Uterus (tissue), 4 donors: Measurements from ENCODE around the gene NME1. TPM values are rescaled to one million over a fixed set of nuclear protein-coding genes. Genes with fewer than 3 reads are reported as not detected.

Experiments
- DNase-seq, 2 donors: peaks; one replicate each; pipeline ENCODE4 v3.0.0-alpha.2; 2019 to 2020
- H3K27ac ChIP-seq, 2 donors: fragments of 200-600 bp; sonication (generic); 1 replicate in 1 of 2; 2 replicates in 1 of 2; pipeline ENCODE4 v1.5.1; 2016 to 2018
- H3K27me3 ChIP-seq, 2 donors: fragments of 200-600 bp; sonication (generic); one replicate each; pipeline ENCODE4 v1.5.1; 2018 to 2019; ENCODE audit warnings: control low read depth in 1 of 2
- H3K36me3 ChIP-seq, 2 donors: fragments of 200-600 bp; sonication (generic); one replicate each; pipeline ENCODE4 v1.5.1; 2019; ENCODE audit warnings: control low read depth in 1 of 2
- H3K4me1 ChIP-seq, 2 donors: fragments of 200-600 bp; sonication (generic); one replicate each; pipeline ENCODE4 v1.5.1; 2018 to 2019; ENCODE audit warnings: control low read depth in 1 of 2
- H3K4me3 ChIP-seq, 2 donors: fragments of 200-600 bp; sonication (generic); 1 replicate in 1 of 2; 2 replicates in 1 of 2; pipeline ENCODE4 v1.5.1; 2018 to 2019; ENCODE audit warnings: mild to moderate bottlenecking in 1 of 2
- H3K9me3 ChIP-seq, 2 donors: fragments of 200-600 bp; sonication (generic); one replicate each; pipeline ENCODE4 v1.5.1; 2019; ENCODE audit warnings: control low read depth in 1 of 2
- POLR2A ChIP-seq, 2 donors: fragments of 450-650 bp; IDR thresholded peaks; one replicate each; pipeline ENCODE4 v1.6.1; 2016; ENCODE audit warnings: antibody characterized with exemption in 2 of 2, mild to moderate bottlenecking in 1 of 2, moderate library complexity in 1 of 2
- intact Hi-C: fragments of 100-400 bp; cut with DNase I; formaldehyde crosslinking; loops from one replicate; pipeline ENCODE4 v1.15.1; 2023; ENCODE audit warnings: low total_unique reads
- total RNA-seq, 4 donors: library from RNA; depleted of rRNA in 3 of 4; stranded (reverse); fragments of >200 nt in 3 of 4; gene quantifications; one replicate each; pipeline versions ENCODE4 v1.1.0 to v1.2.4, GENCODE V29; 2014 to 2023
- TF ChIP-seq, protein P1 (sequence below), 4 experiments: fragments of 200-600 bp in 2 of 4; fragments of 450-650 bp in 2 of 4; sonication (generic) in 2 of 4; IDR thresholded peaks; one replicate each; pipeline ENCODE4 v1.5.1; 2016 to 2019; ENCODE audit warnings: antibody characterized with exemption in 4 of 4, mild to moderate bottlenecking in 2 of 4, moderate library complexity in 1 of 4
- donor health status: DM: yes; HTN: yes; CAD: no.

NME1 gene
- total RNA-seq, 4 donors from 2014 or later: 24.1 to 79.4 (median 39.5) TPM

DNA sequence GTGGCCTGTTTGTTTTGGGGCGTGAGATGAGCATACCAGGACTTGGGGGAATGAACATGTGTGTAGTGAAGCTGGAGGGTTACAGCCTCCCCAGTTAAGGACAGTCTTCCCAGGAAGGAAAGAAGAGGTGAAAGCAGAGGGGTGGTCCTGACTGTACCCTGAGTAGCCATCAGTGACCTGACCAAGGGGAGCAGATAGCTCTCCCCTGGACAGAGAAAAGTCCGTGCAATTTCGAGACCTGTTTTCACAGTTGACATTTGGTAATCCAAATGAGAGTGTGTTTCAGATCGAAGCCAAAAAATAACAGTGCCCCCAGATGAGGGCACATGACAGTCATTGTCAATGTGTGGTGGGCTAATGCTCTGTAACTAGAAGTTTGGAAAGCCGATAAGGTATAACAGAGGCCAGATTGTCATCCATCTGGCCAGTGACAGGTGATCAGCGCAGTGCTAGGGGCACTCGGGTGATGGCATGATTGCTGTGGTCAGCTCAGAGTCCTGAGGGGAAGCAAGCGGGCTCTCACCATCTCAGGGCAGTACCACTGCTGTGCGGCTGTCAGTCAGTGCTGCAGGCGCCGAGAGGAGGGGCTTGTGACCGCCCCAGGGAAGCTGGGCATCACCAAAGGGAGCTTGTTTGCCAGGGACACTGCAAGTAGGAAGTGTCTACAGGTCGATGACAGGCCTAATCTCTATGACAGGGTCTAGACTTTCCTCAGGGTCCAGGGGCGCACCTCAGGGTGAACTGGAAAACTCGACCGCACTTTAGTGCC, 11.7 kb downstream of the NME1 start:
- Histone ChIP-seq H3K4me1 (peaks cover 6 to 7% of the 10 kb centered on the region in 2 donors), H3K9me3 (no peaks in the 10 kb centered on the region), H3K27me3 (no peaks in the 10 kb centered on the region), H3K36me3 (no peaks in the 10 kb centered on the region), H3K27ac (peak overlapping the region; percentile 92 to 96), H3K4me3 (peak overlapping the region; percentile 50 to 81)
- intact Hi-C loops: no loop called here
- no peak for TF ChIP-seq POLR2A (IDR thresholded peaks at IDR 0.05)
- TF ChIP-seq, protein P1, sequence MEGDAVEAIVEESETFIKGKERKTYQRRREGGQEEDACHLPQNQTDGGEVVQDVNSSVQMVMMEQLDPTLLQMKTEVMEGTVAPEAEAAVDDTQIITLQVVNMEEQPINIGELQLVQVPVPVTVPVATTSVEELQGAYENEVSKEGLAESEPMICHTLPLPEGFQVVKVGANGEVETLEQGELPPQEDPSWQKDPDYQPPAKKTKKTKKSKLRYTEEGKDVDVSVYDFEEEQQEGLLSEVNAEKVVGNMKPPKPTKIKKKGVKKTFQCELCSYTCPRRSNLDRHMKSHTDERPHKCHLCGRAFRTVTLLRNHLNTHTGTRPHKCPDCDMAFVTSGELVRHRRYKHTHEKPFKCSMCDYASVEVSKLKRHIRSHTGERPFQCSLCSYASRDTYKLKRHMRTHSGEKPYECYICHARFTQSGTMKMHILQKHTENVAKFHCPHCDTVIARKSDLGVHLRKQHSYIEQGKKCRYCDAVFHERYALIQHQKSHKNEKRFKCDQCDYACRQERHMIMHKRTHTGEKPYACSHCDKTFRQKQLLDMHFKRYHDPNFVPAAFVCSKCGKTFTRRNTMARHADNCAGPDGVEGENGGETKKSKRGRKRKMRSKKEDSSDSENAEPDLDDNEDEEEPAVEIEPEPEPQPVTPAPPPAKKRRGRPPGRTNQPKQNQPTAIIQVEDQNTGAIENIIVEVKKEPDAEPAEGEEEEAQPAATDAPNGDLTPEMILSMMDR (IDR thresholded peaks at IDR 0.05): no peak
- DNase-seq: no peak

DNA sequence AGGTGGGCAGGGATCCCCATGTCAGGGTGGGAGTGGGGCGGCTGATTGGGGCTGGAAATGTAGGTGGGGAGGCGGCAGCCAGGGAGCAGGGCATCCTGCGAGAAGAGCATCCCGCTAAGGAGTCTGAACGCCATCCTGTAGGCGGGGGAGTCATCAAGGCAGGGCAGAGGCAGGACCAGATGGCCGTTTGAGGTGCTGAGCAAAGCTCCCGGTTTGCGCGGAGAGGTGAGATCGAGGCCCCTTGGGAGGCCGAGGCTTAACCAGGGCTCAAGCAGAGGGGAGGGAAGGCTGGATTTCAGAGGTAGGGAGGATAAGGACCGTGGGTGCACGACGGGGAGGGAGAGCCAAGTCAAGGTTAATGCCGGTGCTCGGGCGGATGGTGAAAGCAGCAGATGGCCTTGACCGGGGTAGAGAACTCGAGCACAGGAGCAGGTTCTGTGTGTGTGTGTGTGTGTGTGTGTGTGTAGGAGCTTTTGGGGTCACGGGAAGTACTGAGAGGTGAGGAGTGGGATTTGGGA, 12.4 kb downstream of the NME1 start:
- DNase-seq: no peak
- Histone ChIP-seq H3K4me3 (peak overlapping the region; percentile 50 to 81), H3K27ac (peak overlapping the region; percentile 92 to 96), H3K9me3 (no peaks in the 10 kb centered on the region), H3K36me3 (no peaks in the 10 kb centered on the region), H3K27me3 (no peaks in the 10 kb centered on the region), H3K4me1 (peaks cover 6 to 7% of the 10 kb centered on the region in 2 donors)
- TF ChIP-seq, protein P1 (IDR thresholded peaks at IDR 0.05): no peak
- TF ChIP-seq POLR2A (IDR thresholded peaks at IDR 0.05): no peak
- intact Hi-C loops: no loop called here

DNA sequence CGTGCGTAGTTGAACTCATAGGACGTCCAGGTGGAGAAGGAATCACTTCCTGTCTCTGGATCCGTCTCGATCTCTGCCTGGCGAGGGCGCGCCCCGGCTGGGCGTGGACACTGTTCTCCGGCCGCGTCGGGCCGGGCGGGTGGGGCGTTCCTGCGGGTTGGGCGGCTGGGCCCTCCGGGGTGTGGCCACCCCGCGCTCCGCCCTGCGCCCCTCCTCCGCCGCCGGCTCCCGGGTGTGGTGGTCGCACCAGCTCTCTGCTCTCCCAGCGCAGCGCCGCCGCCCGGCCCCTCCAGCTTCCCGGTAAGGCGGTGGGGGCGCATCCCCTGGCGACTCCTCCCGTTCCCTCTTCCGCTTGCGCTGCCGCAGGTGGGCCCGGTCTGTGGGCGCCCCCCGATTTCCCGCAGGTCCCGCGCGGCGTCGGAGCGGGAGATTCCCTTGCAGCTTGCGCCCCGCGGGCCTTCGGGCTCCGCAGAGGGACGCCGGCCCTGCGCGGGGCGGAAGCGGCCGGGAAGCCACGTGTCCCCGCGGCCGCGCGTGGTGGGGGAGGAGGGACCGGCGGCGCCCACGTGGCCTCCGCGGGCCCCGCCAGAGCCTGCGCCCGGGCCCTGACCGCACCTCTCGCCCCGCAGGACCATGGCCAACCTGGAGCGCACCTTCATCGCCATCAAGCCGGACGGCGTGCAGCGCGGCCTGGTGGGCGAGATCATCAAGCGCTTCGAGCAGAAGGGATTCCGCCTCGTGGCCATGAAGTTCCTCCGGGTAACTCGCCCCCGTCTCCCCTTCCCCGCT, 13.0 kb downstream of the NME1 start, which contains the start of gene NME2:
TSS of gene NME2 (plus strand) at position 214 of the 789 bp plus-strand sequence. CDS start at position 634, 420 bp downstream.
- no peaks in the 10 kb centered on the region for H3K9me3 ChIP-seq
- H3K27ac ChIP-seq: peak within 1 kb of the TSS; percentile 92 to 96
- DNase-seq: peak; percentile 90
- peaks cover 6 to 7% of the 10 kb centered on the region in 2 donors for H3K4me1 ChIP-seq
- no peaks in the 10 kb centered on the region for H3K36me3 ChIP-seq
- H3K4me3 ChIP-seq: peak within 1 kb of the TSS; percentile 50 to 81
- no peaks in the 10 kb centered on the region for H3K27me3 ChIP-seq
- peak; percentile 4 to 69 for TF ChIP-seq POLR2A (IDR thresholded peaks at IDR 0.05)
- TF ChIP-seq, protein P1 (IDR thresholded peaks at IDR 0.05): peak in 2 of 4 experiments; percentile 10 to 15
- intact Hi-C loops: no loop called here

DNA sequence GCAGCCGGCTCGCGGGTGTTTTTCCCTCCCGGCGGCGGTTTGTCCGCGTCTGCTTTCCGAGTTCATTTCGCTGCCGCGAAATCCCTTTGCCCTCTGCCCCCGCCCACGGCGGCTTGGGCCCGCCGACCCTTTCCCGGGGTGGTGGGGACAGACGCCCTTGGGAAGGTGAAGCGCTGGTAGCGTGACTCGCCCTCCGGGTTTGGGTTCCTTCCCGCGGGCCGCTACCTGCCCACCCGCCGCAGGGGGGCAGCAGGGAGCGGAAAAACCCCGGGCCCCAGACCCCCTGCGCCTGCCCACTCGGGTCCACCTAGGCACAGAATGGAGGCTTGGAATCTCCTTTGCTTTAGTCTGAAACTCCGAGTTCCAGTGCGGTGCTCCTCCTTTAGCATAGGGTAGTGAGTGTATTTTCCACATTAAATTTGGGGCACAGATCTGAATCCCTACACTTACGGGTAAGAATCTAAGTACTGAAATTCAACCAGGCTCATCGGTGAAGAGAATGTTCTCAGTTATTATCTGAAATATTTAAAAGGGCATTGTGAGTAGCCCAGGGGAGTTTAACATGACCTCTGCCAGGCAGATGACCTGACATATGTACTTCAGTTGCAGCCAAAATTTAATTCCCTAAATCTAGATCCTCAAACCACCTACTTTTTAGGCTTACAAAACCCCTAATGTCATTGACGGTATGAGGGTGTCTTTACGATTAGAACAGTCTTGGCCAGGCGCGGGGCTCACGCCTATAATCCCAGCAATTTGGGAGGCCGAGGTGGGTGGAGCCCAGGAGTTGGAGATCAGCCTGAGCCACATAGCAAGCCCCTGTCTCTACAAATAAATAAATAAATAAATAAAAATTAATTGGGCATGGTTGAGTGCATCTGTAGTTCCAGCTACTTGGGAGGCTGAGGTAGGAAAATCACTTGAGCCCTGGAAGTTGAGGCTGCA, 13.9 kb downstream of the NME1 start:
- Histone ChIP-seq H3K4me3 (peak overlapping the region; percentile 50 to 81), H3K27ac (peak overlapping the region; percentile 92 to 96), H3K9me3 (no peaks in the 10 kb centered on the region), H3K27me3 (no peaks in the 10 kb centered on the region), H3K4me1 (peaks cover 6 to 7% of the 10 kb centered on the region in 2 donors), H3K36me3 (no peaks in the 10 kb centered on the region)
- peak in 1 of 2 donors; percentile 48 for DNase-seq
- TF ChIP-seq, protein P1 (IDR thresholded peaks at IDR 0.05): peak; percentile 27 to 54 (median 32)
- no peak for TF ChIP-seq POLR2A (IDR thresholded peaks at IDR 0.05)
- intact Hi-C loops: no loop called here
